Naive B cell (primary cell): Measurements from ENCODE around the gene PHAF1. TPM values are rescaled to one million over a fixed set of nuclear protein-coding genes. Genes with fewer than 3 reads are reported as not detected.

Source experiments
- ATAC-seq, 2 donors: fragments of 150-1000 bp; cut with Tn5 transposase; 2 replicates each; pipeline ENCODE4 v1.10.0; 2021; ENCODE audit warnings: low read depth in 2 of 2, mild to moderate bottlenecking in 2 of 2, moderate library complexity in 2 of 2
- DNase-seq: peaks from one replicate; pipeline ENCODE4 v3.0.0; 2022
- H3K27ac Mint-ChIP-seq, 6 donors: one replicate each; pipeline ENCODE4 v1.8.0; 2020 to 2022; ENCODE audit warnings: mild to moderate bottlenecking in 6 of 6, mixed read lengths in 6 of 6, moderate library complexity in 5 of 6, inconsistent platforms in 2 of 6
- H3K27me3 Mint-ChIP-seq, 3 donors: one replicate each; pipeline ENCODE4 v1.8.0; 2021 to 2022; ENCODE audit warnings: mixed read lengths in 3 of 3, mild to moderate bottlenecking in 1 of 3
- H3K36me3 Mint-ChIP-seq, 2 donors: one replicate each; pipeline ENCODE4 v1.8.0; 2020 to 2022; ENCODE audit warnings: mixed read lengths in 2 of 2, inconsistent platforms in 1 of 2, mild to moderate bottlenecking in 1 of 2
- H3K4me1 Mint-ChIP-seq, 3 donors: one replicate each; pipeline ENCODE4 v1.8.0; 2020 to 2022; ENCODE audit warnings: mixed read lengths in 3 of 3, inconsistent platforms in 1 of 3, mild to moderate bottlenecking in 1 of 3, moderate library complexity in 1 of 3
- H3K4me3 Mint-ChIP-seq, 8 donors: one replicate each; pipeline ENCODE4 v1.8.0; 2020 to 2022; ENCODE audit warnings: mild to moderate bottlenecking in 8 of 8, mixed read lengths in 8 of 8, moderate library complexity in 8 of 8, inconsistent platforms in 2 of 8
- H3K9me3 Mint-ChIP-seq, 7 donors: one replicate each; pipeline ENCODE4 v1.8.0; 2020 to 2022; ENCODE audit warnings: mixed read lengths in 7 of 7, mild to moderate bottlenecking in 5 of 7, inconsistent platforms in 2 of 7, moderate library complexity in 1 of 7
- polyA plus RNA-seq, 6 donors: library from polyadenylated mRNA; unstranded; fragments of 300-500 nt; fragmentation: Illumina TruSeq; gene quantifications; one replicate each; pipeline ENCODE4 v1.2.3, GENCODE V29; 2021; ENCODE audit warnings: low read depth in 6 of 6

The PHAF1 gene
- polyA plus RNA-seq, 6 donors from 2014 or later, result 8.8 to 13.2 (median 10.0) TPM; not detected in 1

DNA sequence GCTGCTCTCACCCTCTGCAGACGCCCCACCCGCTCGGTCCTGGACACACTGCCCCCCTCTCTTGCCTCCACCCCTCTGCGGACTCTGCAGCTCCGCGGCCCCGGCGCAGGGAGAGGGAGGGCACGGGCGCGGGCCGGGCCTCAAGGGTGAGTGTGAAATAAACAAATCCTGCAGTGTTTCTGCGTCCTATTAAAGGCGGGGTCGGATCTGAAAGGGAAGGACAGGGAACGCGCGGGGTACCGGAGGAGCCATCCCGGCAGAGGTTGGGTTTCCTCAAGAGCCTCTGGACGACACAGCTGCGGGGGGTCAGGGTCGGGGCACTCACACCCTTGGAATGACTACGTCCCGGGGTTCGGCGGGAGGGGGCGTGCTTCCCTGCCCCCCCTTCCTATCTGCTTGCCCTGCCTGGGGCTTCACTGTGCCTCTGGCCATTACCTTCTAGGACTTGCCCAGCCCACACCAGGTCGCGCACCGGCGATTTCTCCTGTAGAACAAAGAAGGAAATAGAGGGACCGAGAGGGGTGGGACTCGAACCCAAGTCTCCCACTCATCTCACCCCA lies 54.3 kb downstream of the PHAF1 start:
- Mint-ChIP-seq H3K4me1 (peaks cover 26 to 49% (median 42%) of the 10 kb centered on the region in 3 donors), H3K9me3 (peaks cover 0 to 2% (median 0%) of the 10 kb centered on the region in 7 donors), H3K4me3 (peak overlapping the region in 7 of 8 donors; percentile 51 to 79 (median 69)), H3K27ac (peak overlapping the region in 1 of 6 donors; percentile 56), H3K27me3 (peaks cover 22 to 62% (median 53%) of the 10 kb centered on the region in 3 donors), H3K36me3 (peaks cover 0 to 5% of the 10 kb centered on the region in 2 donors)
- DNase-seq (no peak), ATAC-seq (no peak)

DNA sequence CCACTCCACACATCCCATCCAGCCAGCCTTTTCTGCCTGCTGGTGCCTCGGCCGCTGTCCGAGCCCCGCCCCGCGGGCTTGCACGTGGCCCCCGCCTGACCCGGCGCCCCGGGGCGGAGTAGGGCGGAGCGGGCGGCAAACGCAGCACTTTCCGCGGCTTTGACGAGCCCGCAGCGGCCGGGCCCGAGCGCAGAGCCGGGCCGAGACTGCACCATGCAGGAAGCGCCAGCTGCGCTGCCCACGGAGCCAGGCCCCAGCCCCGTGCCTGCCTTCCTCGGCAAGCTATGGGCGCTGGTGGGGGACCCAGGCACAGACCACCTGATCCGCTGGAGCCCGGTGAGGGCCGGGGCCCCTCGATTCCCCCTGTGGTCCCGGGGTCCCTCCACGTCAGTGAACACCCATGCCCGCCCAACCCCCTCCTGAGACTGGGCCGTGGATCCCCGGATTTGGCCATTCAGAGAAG lies 54.9 kb downstream of the PHAF1 start, which contains the start of gene HSF4:
Gene HSF4 (plus strand): TSS at position 147 of the 463 bp plus-strand sequence. CDS start 67 bp downstream, at position 214.
- ATAC-seq (no peak), DNase-seq (no peak)
- peak within 1 kb of the TSS in 2 of 6 donors; percentile 66 to 76 for H3K27ac Mint-ChIP-seq
- H3K27me3 Mint-ChIP-seq, result peaks cover 28 to 67% (median 57%) of the 10 kb centered on the region in 3 donors
- peaks cover 0 to 2% (median 0%) of the 10 kb centered on the region in 7 donors for H3K9me3 Mint-ChIP-seq
- H3K4me3 Mint-ChIP-seq, result peak within 1 kb of the TSS; percentile 68 to 81 (median 74)
- H3K36me3 Mint-ChIP-seq, result peaks cover 0 to 5% of the 10 kb centered on the region in 2 donors
- H3K4me1 Mint-ChIP-seq, result peaks cover 26 to 50% (median 43%) of the 10 kb centered on the region in 3 donors

DNA sequence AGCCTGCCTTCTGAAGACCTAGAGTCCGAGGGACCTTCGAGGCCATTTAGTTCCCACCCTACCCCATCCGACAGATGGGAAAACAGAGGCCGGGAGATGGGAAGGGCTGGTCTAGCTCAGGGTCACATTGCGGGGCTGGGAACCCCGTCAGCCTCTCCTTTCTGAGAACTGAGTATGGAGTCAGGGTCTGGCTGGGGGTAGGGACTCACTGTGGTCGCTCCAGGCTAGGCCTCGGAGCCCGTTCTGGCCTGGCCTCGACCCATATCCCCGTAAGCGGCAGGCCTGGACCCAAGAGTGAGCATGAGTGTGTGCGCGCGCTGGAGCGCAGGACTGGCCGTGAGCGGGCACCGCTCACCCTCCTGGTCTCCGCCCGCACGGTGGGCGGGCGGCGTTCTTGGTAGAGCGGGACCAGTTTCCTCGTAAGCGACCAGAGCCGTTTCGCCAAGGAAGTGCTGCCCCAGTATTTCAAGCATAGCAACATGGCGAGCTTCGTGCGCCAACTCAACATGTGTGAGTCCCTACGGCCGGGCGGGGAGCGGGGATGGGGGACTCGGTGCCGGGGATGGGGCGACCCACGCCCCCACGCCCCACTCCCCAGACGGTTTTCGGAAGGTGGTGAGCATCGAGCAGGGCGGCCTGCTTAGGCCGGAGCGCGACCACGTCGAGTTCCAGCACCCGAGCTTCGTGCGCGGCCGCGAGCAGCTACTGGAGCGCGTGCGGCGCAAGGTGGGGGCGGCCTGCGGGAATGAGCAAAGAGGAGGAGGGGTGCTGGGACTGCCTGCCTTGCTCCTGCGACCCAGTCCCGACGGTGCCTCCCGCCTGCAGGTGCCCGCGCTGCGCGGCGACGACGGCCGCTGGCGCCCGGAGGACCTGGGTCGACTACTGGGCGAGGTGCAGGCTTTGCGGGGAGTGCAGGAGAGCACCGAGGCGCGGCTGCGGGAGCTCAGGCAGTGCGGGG lies 55.7 kb downstream of the PHAF1 start:
- Mint-ChIP-seq H3K4me1 (peaks cover 32 to 52% (median 44%) of the 10 kb centered on the region in 3 donors), H3K27me3 (peaks cover 34 to 75% (median 65%) of the 10 kb centered on the region in 3 donors), H3K36me3 (peaks cover 0 to 5% of the 10 kb centered on the region in 2 donors), H3K27ac (peak overlapping the region in 1 of 6 donors; percentile 76), H3K9me3 (peaks cover 0 to 2% (median 0%) of the 10 kb centered on the region in 7 donors), H3K4me3 (peak overlapping the region in 7 of 8 donors; percentile 16 to 81 (median 68))
- ATAC-seq (no peak), DNase-seq (no peak)

DNA sequence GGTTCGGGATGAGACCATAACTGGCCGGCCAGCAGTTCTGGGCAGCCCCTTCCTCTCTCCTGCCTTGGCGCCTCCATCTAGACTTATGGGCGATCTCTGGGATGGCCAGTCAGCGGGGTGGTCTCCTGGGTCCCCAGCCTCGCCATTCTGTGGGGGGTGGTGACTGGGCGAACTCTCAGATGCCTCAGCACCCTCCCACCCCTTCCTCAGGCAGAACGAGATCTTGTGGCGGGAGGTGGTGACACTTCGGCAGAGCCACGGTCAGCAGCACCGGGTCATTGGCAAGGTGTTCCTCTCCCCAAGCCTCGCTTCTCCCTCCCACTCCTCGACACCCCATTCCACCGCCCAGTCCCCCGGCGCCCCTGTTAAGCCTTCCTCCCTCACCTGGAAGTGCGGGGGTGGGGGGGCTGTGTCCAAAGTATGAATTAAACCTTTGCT lies 56.4 kb downstream of the PHAF1 start:
- ATAC-seq (no peak), DNase-seq (no peak)
- Mint-ChIP-seq H3K36me3 (peaks cover 0 to 8% of the 10 kb centered on the region in 2 donors), H3K4me1 (peaks cover 36 to 45% (median 36%) of the 10 kb centered on the region in 3 donors), H3K4me3 (peak overlapping the region in 3 of 8 donors; percentile 25 to 50 (median 43)), H3K27ac (peak overlapping the region in 2 of 6 donors; percentile 34 to 67), H3K9me3 (no peaks in the 10 kb centered on the region), H3K27me3 (peaks cover 35 to 76% (median 71%) of the 10 kb centered on the region in 3 donors)

DNA sequence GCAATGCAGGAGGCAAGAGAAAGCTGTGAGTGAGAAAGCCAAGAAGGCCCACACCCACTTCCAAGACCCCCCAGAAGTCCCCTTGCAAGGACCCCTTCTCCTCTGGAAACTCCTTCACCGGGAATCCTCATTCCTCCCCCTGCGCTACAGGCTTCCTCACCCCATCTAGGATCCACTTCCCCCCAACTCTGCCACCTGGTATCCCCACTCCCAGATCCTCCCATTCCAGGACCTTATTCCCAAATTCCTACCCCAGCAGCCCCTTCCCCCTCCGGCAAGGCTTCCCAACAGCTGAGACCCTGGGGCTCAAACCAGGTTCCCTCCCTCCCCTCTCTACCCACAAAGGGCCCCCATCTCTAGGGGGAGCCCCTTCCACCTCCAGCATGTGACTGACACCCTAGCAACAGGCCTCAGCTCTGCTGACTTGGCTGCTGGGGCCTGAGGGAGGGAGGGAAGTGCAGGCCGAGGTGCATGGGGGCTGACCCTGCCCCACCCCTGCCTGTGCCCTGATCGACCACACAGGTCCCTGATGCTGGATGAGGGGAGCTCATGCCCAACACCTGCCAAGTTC lies 56.9 kb downstream of the PHAF1 start:
- Mint-ChIP-seq H3K9me3 (peaks cover 0 to 1% (median 0%) of the 10 kb centered on the region in 7 donors), H3K4me1 (peaks cover 34 to 44% (median 40%) of the 10 kb centered on the region in 3 donors), H3K27ac (peak overlapping the region in 2 of 6 donors; percentile 34 to 67), H3K4me3 (peak overlapping the region in 3 of 8 donors; percentile 31 to 50 (median 43)), H3K27me3 (peaks cover 40 to 78% (median 76%) of the 10 kb centered on the region in 3 donors), H3K36me3 (peaks cover 0 to 14% of the 10 kb centered on the region in 2 donors)
- ATAC-seq, result no peak
- DNase-seq, result no peak

DNA sequence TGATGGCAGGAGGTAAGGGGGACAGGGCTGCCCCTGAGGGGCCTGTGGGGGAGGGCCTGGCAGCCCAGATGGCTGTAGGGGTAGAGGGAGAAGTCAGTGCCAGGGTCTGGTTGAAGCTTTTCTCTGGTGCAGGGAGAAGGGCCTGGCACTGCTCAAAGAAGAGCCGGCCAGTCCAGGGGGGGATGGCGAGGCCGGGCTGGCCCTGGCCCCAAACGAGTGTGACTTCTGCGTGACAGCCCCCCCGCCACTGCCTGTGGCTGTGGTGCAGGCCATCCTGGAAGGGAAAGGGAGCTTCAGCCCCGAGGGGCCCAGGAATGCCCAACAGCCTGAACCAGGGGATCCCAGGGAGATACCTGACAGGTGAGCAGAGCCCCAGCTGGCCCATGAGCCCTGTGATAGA lies 57.8 kb downstream of the PHAF1 start:
- Mint-ChIP-seq H3K36me3 (peaks cover 0 to 18% of the 10 kb centered on the region in 2 donors), H3K27ac (no peak overlapping the region), H3K4me3 (peak overlapping the region in 1 of 8 donors; percentile 64), H3K9me3 (peaks cover 0 to 1% (median 0%) of the 10 kb centered on the region in 7 donors), H3K27me3 (peaks cover 39 to 78% (median 78%) of the 10 kb centered on the region in 3 donors), H3K4me1 (peaks cover 28 to 39% (median 37%) of the 10 kb centered on the region in 3 donors)
- ATAC-seq (no peak), DNase-seq (no peak)

DNA sequence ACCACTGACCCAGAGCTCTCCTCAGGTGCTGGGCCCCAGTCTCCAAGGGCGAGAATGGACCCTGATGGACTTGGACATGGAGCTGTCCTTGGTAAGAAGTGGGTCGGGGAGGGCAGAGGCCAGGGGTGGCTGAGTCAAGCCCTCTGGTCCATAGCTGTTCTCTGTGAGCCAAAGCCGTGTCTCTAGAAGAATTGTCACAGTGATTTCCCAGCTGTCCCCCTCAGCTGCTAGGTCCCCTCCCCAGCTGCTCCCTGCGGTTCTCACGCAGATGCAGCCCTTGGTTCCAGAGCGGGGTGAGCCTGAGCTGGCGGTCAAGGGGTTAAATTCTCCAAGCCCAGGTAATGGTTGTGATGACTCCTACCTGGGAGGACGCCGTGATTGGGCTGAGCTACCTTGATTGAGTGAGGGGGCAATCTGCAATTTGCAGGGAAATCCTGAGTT lies 59.3 kb downstream of the PHAF1 start:
- H3K4me3 Mint-ChIP-seq, result peak overlapping the region in 5 of 8 donors; percentile 7 to 54 (median 38)
- no peak for ATAC-seq
- peaks cover 32 to 46% (median 41%) of the 10 kb centered on the region in 3 donors for H3K4me1 Mint-ChIP-seq
- H3K9me3 Mint-ChIP-seq, result peaks cover 0 to 1% (median 0%) of the 10 kb centered on the region in 7 donors
- no peak for DNase-seq
- H3K27me3 Mint-ChIP-seq, result peaks cover 49 to 90% (median 84%) of the 10 kb centered on the region in 3 donors
- peaks cover 0 to 18% of the 10 kb centered on the region in 2 donors for H3K36me3 Mint-ChIP-seq
- H3K27ac Mint-ChIP-seq, result peak overlapping the region in 1 of 6 donors; percentile 54

DNA sequence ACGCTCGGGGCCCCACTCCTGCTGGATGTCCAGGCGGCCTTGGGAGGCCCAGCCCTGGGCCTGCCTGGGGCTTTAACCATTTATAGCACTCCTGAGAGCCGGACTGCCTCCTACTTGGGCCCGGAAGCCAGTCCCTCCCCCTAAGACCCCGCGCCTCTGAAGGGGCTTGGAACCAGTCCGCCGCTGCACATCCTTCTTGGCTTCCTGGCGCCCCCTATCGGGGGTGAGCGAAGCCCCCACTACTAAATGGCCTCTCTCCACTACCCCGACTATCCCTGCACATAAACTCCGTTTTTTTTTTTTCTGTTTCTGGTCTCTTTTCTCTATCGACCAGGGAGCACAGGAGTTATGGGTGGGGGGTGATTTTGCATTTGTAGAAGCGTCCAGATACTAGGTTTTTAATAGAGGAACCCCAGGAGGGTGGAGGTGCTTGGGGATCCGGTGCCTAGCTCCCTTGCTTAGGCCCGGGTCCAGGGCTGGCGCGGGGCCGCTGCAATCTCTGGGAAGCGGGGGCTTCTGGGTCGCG lies 60.0 kb downstream of the PHAF1 start:
- Mint-ChIP-seq H3K4me1 (peaks cover 30 to 44% (median 41%) of the 10 kb centered on the region in 3 donors), H3K4me3 (peak overlapping the region; percentile 26 to 84 (median 69)), H3K36me3 (peaks cover 0 to 18% of the 10 kb centered on the region in 2 donors), H3K27me3 (peaks cover 51 to 93% (median 82%) of the 10 kb centered on the region in 3 donors), H3K9me3 (peaks cover 0 to 1% (median 0%) of the 10 kb centered on the region in 7 donors), H3K27ac (no peak overlapping the region)
- DNase-seq (no peak), ATAC-seq (no peak)

DNA sequence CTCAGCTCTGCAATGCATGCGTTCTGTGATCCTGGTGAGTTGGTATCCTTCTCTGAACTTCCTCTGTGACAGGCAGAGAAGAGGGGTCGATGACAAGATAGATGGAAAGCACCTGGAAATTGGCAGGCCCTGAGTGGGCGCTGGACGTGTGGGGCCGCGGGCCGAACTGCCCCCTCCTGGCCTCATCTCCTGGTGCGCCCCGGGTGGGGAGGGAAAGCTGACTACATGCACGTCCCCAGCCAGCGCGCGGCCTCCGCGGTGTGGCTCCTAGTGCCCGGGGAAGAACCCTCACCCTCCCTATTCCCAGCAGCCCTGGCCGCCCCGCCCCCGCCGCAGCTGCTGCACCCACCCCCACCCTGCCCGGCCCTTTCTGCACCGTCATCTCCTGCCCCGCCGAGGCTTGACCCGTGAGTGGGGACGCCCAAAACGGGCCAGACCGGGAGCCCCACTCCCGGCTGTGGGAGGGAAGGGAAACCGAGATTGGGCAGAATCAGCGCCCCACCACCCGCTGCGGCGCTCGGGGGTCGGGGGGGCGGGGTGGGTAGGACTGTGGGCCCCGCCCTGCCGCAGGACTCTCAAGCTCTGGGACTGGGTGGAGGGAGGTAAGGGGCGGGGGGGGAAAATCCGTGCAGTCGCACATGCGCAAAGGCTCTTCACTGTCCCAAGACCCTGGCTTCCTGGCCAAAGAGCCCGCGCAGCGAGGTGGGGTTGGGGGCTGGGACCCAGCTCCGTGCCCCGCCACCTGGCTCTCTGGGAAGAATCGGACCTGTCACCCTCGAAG lies 60.6 kb downstream of the PHAF1 start, which contains the start of gene NOL3:
Gene NOL3 (plus strand): TSS at position 371 of the 781 bp plus-strand sequence.
- peak within 1 kb of the TSS in 1 of 6 donors; percentile 54 for H3K27ac Mint-ChIP-seq
- no peak for DNase-seq
- H3K4me3 Mint-ChIP-seq, result peak within 1 kb of the TSS; percentile 38 to 84 (median 71)
- H3K27me3 Mint-ChIP-seq, result peaks cover 50 to 90% (median 77%) of the 10 kb centered on the region in 3 donors
- peaks cover 26 to 38% (median 34%) of the 10 kb centered on the region in 3 donors for H3K4me1 Mint-ChIP-seq
- ATAC-seq, result no peak
- H3K9me3 Mint-ChIP-seq, result peaks cover 0 to 1% (median 0%) of the 10 kb centered on the region in 7 donors
- H3K36me3 Mint-ChIP-seq, result peaks cover 0 to 18% of the 10 kb centered on the region in 2 donors

DNA sequence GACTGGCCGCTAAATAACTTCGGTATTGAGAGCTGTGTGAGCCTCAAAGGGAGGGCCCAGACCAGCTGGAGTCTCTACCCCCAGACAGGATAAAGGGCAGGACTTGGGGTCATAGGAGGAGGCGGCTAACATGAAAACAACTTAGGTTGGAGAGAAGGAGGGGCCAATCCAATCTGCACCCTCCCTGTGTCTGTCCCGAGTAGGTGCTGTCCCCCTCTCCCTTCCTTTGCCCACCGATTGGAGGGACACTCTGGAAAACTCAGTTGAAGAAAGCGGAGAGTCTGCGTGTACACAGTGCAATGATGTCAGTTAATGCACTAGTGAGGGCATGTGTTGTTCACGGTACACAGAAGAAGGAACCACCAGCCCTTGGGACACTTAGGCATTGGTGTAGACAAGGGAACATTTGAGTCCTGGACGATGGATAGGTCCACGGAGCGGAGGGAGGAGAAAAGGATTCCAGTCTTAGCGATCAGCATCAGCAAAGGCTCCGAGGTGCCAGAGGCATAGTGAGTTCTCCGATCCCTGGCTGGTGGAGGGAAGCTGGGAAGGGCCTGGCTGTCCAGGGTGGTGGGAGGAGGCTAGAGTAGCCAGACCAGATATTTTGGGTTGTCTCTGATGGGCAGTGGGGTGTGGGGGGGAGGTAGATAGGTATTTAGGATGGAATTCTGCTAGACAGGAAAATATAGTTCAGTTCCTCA lies 61.4 kb downstream of the PHAF1 start:
- Mint-ChIP-seq H3K36me3 (peaks cover 0 to 18% of the 10 kb centered on the region in 2 donors), H3K4me3 (peak overlapping the region; percentile 23 to 72 (median 64)), H3K9me3 (peaks cover 0 to 1% (median 0%) of the 10 kb centered on the region in 7 donors), H3K27ac (no peak overlapping the region), H3K27me3 (peaks cover 52 to 91% (median 81%) of the 10 kb centered on the region in 3 donors), H3K4me1 (peaks cover 29 to 35% (median 31%) of the 10 kb centered on the region in 3 donors)
- no peak for DNase-seq
- no peak for ATAC-seq

DNA sequence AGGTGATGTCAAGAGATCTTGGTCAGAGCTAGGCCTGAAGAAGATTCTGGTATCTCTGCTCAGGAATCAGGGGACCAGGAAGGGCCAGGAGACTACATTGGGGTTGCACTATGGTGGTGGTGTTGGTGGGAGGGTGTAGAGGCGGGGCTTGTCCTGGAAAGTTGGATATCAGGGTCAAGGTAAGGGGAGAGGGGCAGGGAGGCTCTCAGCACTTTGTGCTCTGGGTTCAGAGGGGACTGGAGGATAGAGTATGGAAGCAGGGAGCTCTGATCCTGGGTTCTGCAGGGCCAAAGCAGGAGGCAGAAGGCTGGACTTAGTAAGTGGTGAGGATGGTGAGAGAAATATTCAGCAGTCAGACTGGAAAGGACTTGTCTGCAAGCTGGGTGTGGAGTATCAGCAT lies 63.6 kb downstream of the PHAF1 start:
- H3K27ac Mint-ChIP-seq, result peak overlapping the region in 2 of 6 donors; percentile 80 to 83

More for the DNA sequence above, 63.6 kb downstream of the PHAF1 start:
- H3K9me3 Mint-ChIP-seq, result peaks cover 0 to 1% (median 0%) of the 10 kb centered on the region in 7 donors
- DNase-seq (no peak), ATAC-seq (no peak)
- H3K4me1 Mint-ChIP-seq, result peaks cover 23 to 38% (median 32%) of the 10 kb centered on the region in 3 donors
- peak overlapping the region; percentile 60 to 91 (median 87) for H3K4me3 Mint-ChIP-seq
- H3K27me3 Mint-ChIP-seq, result peaks cover 61 to 86% (median 81%) of the 10 kb centered on the region in 3 donors
- peaks cover 0 to 14% of the 10 kb centered on the region in 2 donors for H3K36me3 Mint-ChIP-seq
